Neural progenitor cell (in vitro differentiated cells): Measurements from ENCODE around the gene NCOA3. TPM values are rescaled to one million over a fixed set of nuclear protein-coding genes. Genes with fewer than 3 reads are reported as not detected.

Experiments
- DNase-seq: peaks from one replicate; pipeline ENCODE4 v3.0.0-alpha.2; 2016; ENCODE audit warnings: low spot score
- H2AFZ ChIP-seq: fragments of 200-600 bp; sonication (generic); replicated peaks from 2 replicates; pipeline ENCODE4 v1.6.1; 2016; ENCODE audit warnings: antibody characterized with exemption
- H3F3A ChIP-seq: fragments of 200-600 bp; sonication (generic); 2 replicates; pipeline ENCODE4 v1.6.1; 2016; ENCODE audit warnings: antibody characterized with exemption, low read depth
- H3K27ac ChIP-seq: fragments of 200-600 bp; sonication (generic); 2 replicates; pipeline ENCODE4 v1.5.1; 2016; ENCODE audit warnings: mild to moderate bottlenecking
- H3K27me3 ChIP-seq: fragments of 200-600 bp; sonication (generic); 2 replicates; pipeline ENCODE4 v1.6.1; 2016; ENCODE audit warnings: mild to moderate bottlenecking, moderate library complexity
- H3K36me3 ChIP-seq: fragments of 200-600 bp; sonication (generic); 2 replicates; pipeline ENCODE4 v1.5.1; 2016
- H3K4me1 ChIP-seq: fragments of 200-600 bp; sonication (generic); 2 replicates; pipeline ENCODE4 v1.6.1; 2016; ENCODE audit warnings: mixed run types
- H3K4me2 ChIP-seq: fragments of 200-600 bp; sonication (generic); 2 replicates; pipeline ENCODE4 v1.6.1; 2016
- H3K4me3 ChIP-seq: fragments of 200-600 bp; sonication (generic); 2 replicates; pipeline ENCODE4 v1.5.1; 2016
- H3K79me2 ChIP-seq: fragments of 200-600 bp; sonication (generic); 2 replicates; pipeline ENCODE4 v1.6.1; 2016; ENCODE audit warnings: low read depth
- H3K9ac ChIP-seq: fragments of 200-600 bp; sonication (generic); 2 replicates; pipeline ENCODE4 v1.6.1; 2016
- H3K9me3 ChIP-seq: fragments of 200-600 bp; sonication (generic); 2 replicates; pipeline ENCODE4 v1.5.1; 2016; ENCODE audit warnings: low read depth
- H4K20me1 ChIP-seq: fragments of 200-600 bp; sonication (generic); 2 replicates; pipeline ENCODE4 v1.6.1; 2016; ENCODE audit warnings: low read depth
- H3K27ac Mint-ChIP-seq: 3 replicates; pipeline ENCODE4 v1.8.0; 2021; ENCODE audit warnings: mixed read lengths
- H3K27me3 Mint-ChIP-seq: 2 replicates; pipeline ENCODE4 v1.8.0; 2022; ENCODE audit warnings: low read depth, mild to moderate bottlenecking, inconsistent platforms, moderate library complexity, mixed read lengths; ENCODE audit not compliant: insufficient read depth
- H3K36me3 Mint-ChIP-seq: 3 replicates; pipeline ENCODE4 v1.8.0; 2021; ENCODE audit warnings: mixed read lengths
- H3K4me1 Mint-ChIP-seq: 3 replicates; pipeline ENCODE4 v1.8.0; 2021; ENCODE audit warnings: mixed read lengths
- H3K4me3 Mint-ChIP-seq: 3 replicates; pipeline ENCODE4 v1.8.0; 2021; ENCODE audit warnings: mild to moderate bottlenecking, moderate library complexity, mixed read lengths
- H3K9me3 Mint-ChIP-seq: 3 replicates; pipeline ENCODE4 v1.8.0; 2020; ENCODE audit warnings: mixed read lengths
- CTCF ChIP-seq: fragments of 200-600 bp; sonication (generic); IDR thresholded peaks from 2 replicates; pipeline ENCODE4 v1.5.1; 2017; ENCODE audit warnings: antibody characterized with exemption, mild to moderate bottlenecking
- EZH2 ChIP-seq: fragments of 200-600 bp; sonication (generic); IDR thresholded peaks from 2 replicates; pipeline ENCODE4 v1.6.1; 2017; ENCODE audit warnings: antibody characterized with exemption, mild to moderate bottlenecking, moderate library complexity
- EZH2phosphoT487 ChIP-seq: fragments of 200-600 bp; sonication (generic); IDR thresholded peaks from 2 replicates; pipeline ENCODE4 v1.6.1; 2017; ENCODE audit warnings: antibody characterized with exemption
- total RNA-seq: library from RNA; depleted of rRNA; stranded (reverse); fragments of >200 nt; gene quantifications from 2 replicates; pipeline ENCODE4 v1.2.3, GENCODE V29; 2015; ENCODE audit warnings: low replicate concordance

NCOA3 gene
- total RNA-seq: 45.6 and 64.5 TPM in 2 replicates

- TF ChIP-seq EZH2phosphoT487: no peak
- TF ChIP-seq EZH2: no peak
- TF ChIP-seq CTCF: peak; percentile 45
- Histone ChIP-seq H3K9me3 (no peaks in the 10 kb centered on the region), H3K79me2 (peaks cover 48% of the 10 kb centered on the region), H3K9ac (peak within 1 kb of the TSS; percentile 77), H3K27me3 (no peaks in the 10 kb centered on the region), H3F3A (peaks cover 27% of the 10 kb centered on the region), H3K36me3 (no peaks in the 10 kb centered on the region), H3K4me3 (peak within 1 kb of the TSS; percentile 86), H2AFZ (peak within 1 kb of the TSS; percentile 58), H3K27ac (peak within 1 kb of the TSS; percentile 84), H4K20me1 (peaks cover 29% of the 10 kb centered on the region), H3K4me2 (peak within 1 kb of the TSS; percentile 90), H3K4me1 (peaks cover 28% of the 10 kb centered on the region)
- Mint-ChIP-seq H3K9me3 (no peaks in the 10 kb centered on the region), H3K27ac (peak within 1 kb of the TSS; percentile 95), H3K4me1 (peaks cover 37% of the 10 kb centered on the region), H3K36me3 (no peaks in the 10 kb centered on the region), H3K27me3 (peaks cover 2% of the 10 kb centered on the region), H3K4me3 (peak within 1 kb of the TSS; percentile 96)
- DNase-seq: peak; percentile 100
These were observed at the start of gene NCOA3 for GRCh38 chr20:47501482-47502270. Gene NCOA3, plus strand, starts transcription at chr20:47501887. Its CDS starts 120,361 bp downstream, at chr20:47622248.

GRCh38 chr20:47452736-47453161, 48.9 kb upstream of the NCOA3 start:
- Histone ChIP-seq H3K27me3 (no peaks in the 10 kb centered on the region), H3K4me3 (no peak overlapping the region), H3K36me3 (no peaks in the 10 kb centered on the region), H4K20me1 (no peaks in the 10 kb centered on the region), H3K27ac (no peak overlapping the region), H3F3A (no peaks in the 10 kb centered on the region), H2AFZ (no peak overlapping the region), H3K4me1 (no peaks in the 10 kb centered on the region), H3K9ac (no peak overlapping the region), H3K4me2 (no peak overlapping the region), H3K79me2 (no peaks in the 10 kb centered on the region), H3K9me3 (no peaks in the 10 kb centered on the region)
- peaks cover 3% of the 10 kb centered on the region for H3K27me3 Mint-ChIP-seq
- H3K36me3 Mint-ChIP-seq: no peaks in the 10 kb centered on the region
- TF ChIP-seq EZH2 (no peak), EZH2phosphoT487 (no peak), CTCF (no peak)
- no peak for DNase-seq
- no peaks in the 10 kb centered on the region for H3K9me3 Mint-ChIP-seq
- no peak overlapping the region for H3K4me3 Mint-ChIP-seq
- H3K4me1 Mint-ChIP-seq: no peaks in the 10 kb centered on the region
- H3K27ac Mint-ChIP-seq: no peak overlapping the region

- Histone ChIP-seq H3K4me3 (no peak overlapping the region), H3K4me2 (no peak overlapping the region), H3K36me3 (no peaks in the 10 kb centered on the region), H3F3A (no peaks in the 10 kb centered on the region), H3K9ac (no peak overlapping the region), H4K20me1 (no peaks in the 10 kb centered on the region), H3K4me1 (no peaks in the 10 kb centered on the region), H3K27me3 (no peaks in the 10 kb centered on the region), H2AFZ (no peak overlapping the region), H3K27ac (no peak overlapping the region), H3K79me2 (no peaks in the 10 kb centered on the region), H3K9me3 (no peaks in the 10 kb centered on the region)
- no peak overlapping the region for H3K27ac Mint-ChIP-seq
- no peaks in the 10 kb centered on the region for H3K4me1 Mint-ChIP-seq
- DNase-seq: no peak
- H3K36me3 Mint-ChIP-seq: no peaks in the 10 kb centered on the region
- TF ChIP-seq EZH2 (no peak), CTCF (no peak), EZH2phosphoT487 (no peak)
- H3K27me3 Mint-ChIP-seq: peaks cover 5% of the 10 kb centered on the region
- H3K4me3 Mint-ChIP-seq: no peak overlapping the region
- H3K9me3 Mint-ChIP-seq: no peaks in the 10 kb centered on the region
These were observed 48.4 kb upstream of the NCOA3 start for GRCh38 chr20:47453167-47453782.
